Hematopoietic multipotent progenitor cell treated with erythropoietin and hydrocortisone succinate and interleukin-3 and kit ligand, for 15 days (in vitro differentiated cells): ENCODE results near the gene CEP126.
"Not testable (repeated sequence)": the region's sequence is repeated elsewhere in the genome, so short reads cannot be mapped to it uniquely, and the experiment has no call there.

ENCODE experiments used
- DNase-seq: peaks from one replicate; pipeline ENCODE4 v3.0.0-alpha.2; 2015; ENCODE audit warnings: low spot score

The CEP126 gene

DNA sequence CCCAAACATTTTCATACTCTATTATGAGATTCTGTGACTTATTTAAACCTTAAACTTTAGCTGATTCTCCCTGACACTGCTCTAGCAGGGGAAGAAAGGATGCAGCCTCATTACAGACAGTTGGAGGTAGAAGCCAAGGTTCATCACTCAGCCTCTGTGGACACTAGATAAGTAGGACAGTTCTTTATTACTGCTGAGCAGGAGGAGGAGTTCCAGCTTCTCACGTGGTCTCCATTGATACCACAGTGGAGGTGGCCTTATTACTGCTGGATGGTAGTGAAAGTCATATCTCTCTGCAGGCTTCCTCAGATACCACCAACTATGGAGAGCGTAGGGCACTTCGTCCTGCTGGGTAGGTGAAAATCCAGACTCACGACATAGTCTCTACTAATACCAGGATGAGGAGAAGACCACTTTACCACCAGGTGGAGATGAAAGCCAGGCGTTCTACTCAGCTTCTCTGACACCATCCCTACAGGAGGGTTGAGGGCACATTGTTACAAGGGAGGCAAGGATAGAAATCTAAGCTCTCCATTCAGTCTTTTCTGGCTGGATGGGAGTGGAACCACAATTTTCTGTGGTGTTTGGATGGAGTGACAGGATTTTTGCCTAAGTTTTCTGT, 14.6 kb downstream of the CEP126 start:
- DNase-seq: no peak

- DNase-seq: no peak
Measured at GRCh38 chr11:101931692-101932091, 16.9 kb downstream of the CEP126 start.

DNA sequence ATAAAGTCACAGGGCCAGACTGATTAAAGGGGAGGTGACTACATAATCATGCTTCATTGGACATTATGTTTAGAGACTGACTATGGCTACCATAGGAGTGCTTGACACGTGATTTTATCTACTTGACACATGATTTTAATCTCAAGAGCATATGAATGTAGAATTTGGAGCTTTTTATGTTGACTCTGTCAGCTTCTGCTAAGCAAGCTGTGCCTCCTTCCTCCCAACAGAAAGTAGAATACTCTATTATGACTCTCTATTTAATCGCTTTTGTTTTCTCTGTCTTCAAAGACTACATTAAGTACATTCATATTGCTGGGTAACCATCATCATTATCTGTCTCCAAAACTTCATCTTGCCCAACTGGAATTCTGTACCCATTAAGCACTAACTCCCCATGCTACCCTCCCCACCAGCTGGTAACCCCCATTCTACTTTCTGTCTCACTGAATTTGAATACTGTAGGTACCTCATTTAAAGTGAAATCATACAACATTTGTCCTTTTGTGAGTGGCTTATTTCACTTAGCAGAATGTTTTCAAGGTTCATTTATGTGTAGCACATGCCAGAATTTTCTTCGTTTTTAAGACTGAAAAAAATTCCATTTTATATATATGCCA, 26.2 kb downstream of the CEP126 start:
- DNase-seq: no peak

GRCh38 chr11:101944923-101945322, 30.1 kb downstream of the CEP126 start:
- DNase-seq: no peak

- no peak for DNase-seq
Measured at GRCh38 chr11:101945448-101945847, 30.6 kb downstream of the CEP126 start.

- DNase-seq: no peak
Measured at GRCh38 chr11:101949680-101950220, 34.9 kb downstream of the CEP126 start.

DNA sequence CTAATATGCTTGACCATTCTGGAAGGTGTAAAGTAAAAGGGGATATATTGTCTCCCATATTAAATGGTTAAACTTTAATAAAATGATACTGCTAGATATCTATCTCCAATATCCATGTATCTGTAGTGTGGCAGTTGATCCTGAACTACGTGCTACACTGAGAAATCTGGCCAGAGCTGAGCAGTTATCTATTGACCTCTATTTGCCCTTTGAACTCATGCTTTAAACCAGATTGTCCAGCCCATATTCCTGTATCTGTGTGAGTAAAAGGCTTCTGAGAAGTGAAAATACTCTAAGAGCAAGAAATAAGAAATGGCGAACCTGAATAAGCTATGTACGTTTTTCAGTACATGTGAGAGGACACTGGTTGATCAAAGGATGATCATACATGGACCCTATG, 40.5 kb downstream of the CEP126 start:
- DNase-seq: no peak

GRCh38 chr11:101955701-101956100, 40.9 kb downstream of the CEP126 start:
- DNase-seq: no peak

DNA sequence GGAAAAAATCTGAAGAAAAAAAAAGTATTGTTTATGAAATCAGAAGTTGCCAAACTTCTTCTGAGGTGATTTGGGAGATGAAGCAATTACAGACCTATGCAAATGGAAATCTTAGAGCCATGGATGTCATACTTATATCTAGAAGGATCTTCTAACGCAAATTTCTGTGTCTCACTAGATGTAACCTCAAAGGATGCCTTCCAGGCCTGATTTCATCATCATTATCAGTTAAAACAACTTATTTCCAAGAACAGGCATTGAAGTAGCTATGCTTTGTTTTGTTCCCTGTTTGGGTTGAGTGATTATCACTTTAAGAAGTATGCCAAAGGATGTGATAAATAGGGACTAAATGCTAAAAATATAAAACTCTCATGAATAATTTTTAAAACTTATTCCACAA, 45.4 kb downstream of the CEP126 start:
- DNase-seq: no peak

- DNase-seq: not testable (repeated sequence)
Measured at GRCh38 chr11:101964200-101964599, 49.4 kb downstream of the CEP126 start.

- no peak for DNase-seq
Measured at GRCh38 chr11:101974255-101974654, 59.4 kb downstream of the CEP126 start.

GRCh38 chr11:101974771-101975170, 60.0 kb downstream of the CEP126 start:
- no peak for DNase-seq

- DNase-seq: no peak
Measured at GRCh38 chr11:101975734-101976133, 60.9 kb downstream of the CEP126 start.

GRCh38 chr11:101987370-101987769, 72.6 kb downstream of the CEP126 start:
- DNase-seq: no peak

GRCh38 chr11:101993172-101993571, 78.4 kb downstream of the CEP126 start:
- DNase-seq: no peak

DNA sequence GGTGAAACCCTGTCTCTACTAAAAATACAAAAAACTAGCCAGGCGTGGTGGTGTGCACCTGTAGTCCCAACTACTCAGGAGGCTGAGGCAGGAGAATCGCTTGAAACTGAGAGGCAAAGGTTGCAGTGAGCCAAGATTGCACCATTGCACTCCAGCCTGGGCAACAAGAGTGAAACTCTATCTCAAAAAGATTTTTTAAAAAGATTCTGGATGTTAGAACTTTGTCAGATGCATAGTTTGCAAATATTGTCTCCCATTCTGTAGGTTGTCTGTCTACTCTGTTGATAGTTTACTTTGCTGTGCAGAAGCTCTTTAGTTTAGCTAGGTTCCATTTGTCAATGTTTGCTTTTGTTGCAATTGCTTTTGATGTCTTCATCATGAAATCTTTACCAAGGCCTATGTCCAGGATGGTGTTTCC, 79.3 kb downstream of the CEP126 start:
- DNase-seq: not testable (repeated sequence)

- no peak for DNase-seq
Measured at GRCh38 chr11:101996111-101996510, 81.3 kb downstream of the CEP126 start.

GRCh38 chr11:102001657-102002338, 87.0 kb downstream of the CEP126 start:
- DNase-seq: no peak

DNA sequence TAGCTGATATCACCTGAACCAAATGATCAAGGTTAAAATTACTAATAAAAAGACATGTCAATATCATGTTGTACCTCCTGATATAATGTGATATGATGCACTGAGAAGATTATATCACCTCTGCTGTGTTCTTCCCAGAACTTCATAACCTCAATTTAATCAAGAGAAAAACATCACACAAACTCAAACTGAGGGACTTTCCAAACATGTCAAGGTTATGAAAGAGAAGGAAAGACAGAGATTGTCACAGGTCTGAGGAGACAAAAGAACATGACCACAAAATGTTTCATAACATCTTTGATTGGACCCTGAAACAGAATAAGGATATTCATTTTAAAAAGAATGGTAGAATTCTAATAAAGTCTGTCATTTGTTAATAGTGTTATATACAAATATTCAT, 89.4 kb downstream of the CEP126 start:
- no peak for DNase-seq

DNA sequence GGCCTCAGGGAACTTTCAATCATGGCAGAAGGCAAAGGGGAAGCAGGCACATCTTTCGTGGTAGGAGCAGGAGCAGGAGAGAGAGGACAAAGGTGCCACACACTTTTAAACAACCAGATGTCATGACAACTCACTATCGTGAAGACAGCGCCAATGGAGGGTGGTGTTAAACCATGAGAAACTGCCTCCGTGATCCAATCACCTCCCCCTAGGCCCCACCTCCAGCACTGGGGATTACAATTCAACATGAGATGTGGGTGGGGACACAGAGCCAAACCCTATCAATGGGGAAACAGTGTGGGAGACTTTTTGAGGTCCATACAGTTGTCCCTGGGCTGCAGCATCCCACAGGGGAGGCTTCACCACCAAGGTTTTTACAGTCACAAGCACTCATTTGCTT, 90.5 kb downstream of the CEP126 start:
- no peak for DNase-seq

DNA sequence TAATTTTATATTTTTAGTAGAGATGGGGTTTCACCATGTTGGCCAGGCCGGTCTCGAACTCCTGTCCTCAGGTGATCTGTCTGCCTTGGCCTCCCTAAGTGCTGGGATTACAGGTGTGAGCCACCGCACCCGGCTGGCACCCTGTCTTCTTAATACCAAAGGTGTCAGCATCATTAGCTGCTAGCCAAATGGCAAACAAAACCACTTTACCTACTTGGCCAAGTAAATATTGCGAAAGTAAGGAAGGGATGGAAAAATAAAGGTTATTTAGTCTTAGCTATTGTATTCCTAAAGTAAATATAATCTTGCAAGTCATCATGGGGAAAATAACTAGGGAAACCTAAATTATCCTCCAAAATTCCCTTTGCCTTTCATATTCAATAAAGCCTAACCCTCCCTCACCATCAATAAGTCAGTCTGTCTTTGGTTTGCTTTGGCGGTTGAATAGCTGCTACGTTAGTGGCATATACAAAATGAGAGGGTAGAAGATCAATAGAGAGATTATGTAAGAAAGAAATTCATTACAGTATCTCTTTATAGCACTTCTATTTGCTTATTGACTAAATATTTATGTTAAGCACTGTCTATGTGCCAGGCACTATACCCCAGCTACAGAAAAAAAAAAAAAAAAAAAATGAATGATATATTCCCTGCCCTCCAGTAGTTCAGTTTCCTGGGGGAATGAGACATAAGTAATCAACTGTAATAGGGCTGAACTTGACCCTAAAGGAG, 92.2 kb downstream of the CEP126 start:
- no peak for DNase-seq
